ENCODE measurements around the gene KRTAP19-8. TPM values are rescaled to one million over a fixed set of nuclear protein-coding genes. Genes with fewer than 3 reads are reported as not detected.

The KRTAP19-8 gene
- polyA plus RNA-seq, 2 of the 4 experiments (the other 2 are of a cell fraction) = not detected

DNA sequence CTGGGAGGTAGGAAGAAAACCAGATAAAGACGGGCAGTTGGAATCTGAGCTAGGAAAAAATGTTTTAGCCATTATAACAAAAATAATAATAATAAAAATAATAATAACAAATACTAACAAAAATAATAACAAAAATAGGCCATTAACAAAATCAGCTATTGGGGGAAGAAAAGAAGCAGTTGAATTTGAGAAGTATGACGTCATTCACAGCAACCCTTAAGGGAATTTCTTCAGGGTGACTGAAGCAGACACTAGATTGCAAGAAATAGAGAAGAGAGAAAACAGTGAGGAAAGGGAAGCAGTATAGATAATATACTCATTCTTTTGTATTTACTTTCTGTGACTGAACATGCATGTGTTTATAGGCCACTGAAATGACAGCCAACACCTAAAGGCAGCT, 20.0 kb downstream of the KRTAP19-8 start:
- H3K4me2 ChIP-seq = no peak overlapping the region
- TF ChIP-seq FOXS1 (CRISPR knock-in tag; IDR thresholded peaks at IDR 0.05) = no peak
- no peak for TF ChIP-seq HOXB5 (CRISPR knock-in tag; IDR thresholded peaks at IDR 0.05)
- WGBS (ENCODE audit: missing lambda C conversion rate) = 2% methylated on average over 2 of the region's 2 CpGs
- no peak overlapping the region for H3K4me3 ChIP-seq
- H3K27ac ChIP-seq = no peak overlapping the region
- DNase-seq (ENCODE audit: low read depth in 1 of 2, low spot score in 1 of 2) = no peak
- no peaks in the 10 kb centered on the region for H3K4me1 ChIP-seq
- POLR2A ChIA-PET = no interaction called here
- CTCF ChIA-PET = no interaction called here
- no peak for FAIRE-seq
- ATAC-seq = no peak
- H3K9me3 ChIP-seq = no peaks in the 10 kb centered on the region

DNA sequence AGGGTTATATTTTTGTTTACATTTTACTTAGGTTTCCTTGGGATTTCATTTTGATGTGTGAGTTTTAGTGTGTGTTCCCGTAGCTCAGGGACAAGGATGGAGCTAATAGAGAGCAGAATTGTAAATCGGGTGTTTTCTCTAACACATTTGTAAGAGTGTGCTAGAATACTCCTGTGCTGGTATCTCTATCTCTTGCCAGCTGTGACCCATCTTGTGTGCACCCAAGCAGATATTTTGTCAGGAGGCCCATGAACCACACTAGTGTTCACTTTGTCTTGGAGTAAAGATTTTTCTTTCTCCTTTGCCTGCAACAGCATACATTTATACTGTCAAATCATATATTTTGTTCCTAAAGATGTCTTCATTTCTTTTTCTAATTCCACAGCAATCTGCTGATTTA, 23.4 kb downstream of the KRTAP19-8 start:
- Histone ChIP-seq H3K27ac (no peak overlapping the region), H3K4me1 (no peaks in the 10 kb centered on the region), H3K9me3 (no peaks in the 10 kb centered on the region), H3K4me2 (no peak overlapping the region), H3K4me3 (no peak overlapping the region)
- WGBS (ENCODE audit: missing lambda C conversion rate) = 0% methylated on average over 2 of the region's 2 CpGs
- FAIRE-seq (no peak), ATAC-seq (no peak), DNase-seq (ENCODE audit: low read depth in 1 of 2, low spot score in 1 of 2) (no peak)
- CTCF ChIA-PET = interaction anchor here (0.6 kb wide), 1 partner anchor 29 kb away, joined by 3 read pairs; no protein-coding TSS in a partner anchor
- TF ChIP-seq RAD21 (conservative IDR thresholded peaks at IDR 0.05 in 1 of 2, IDR thresholded peaks at IDR 0.05 in 1 of 2) (no peak), FOSB (CRISPR knock-in tag; IDR thresholded peaks at IDR 0.05) (no peak), NFE2L2 (conservative IDR thresholded peaks at IDR 0.05; ENCODE audit: low read length) (no peak), KDM1A (IDR thresholded peaks at IDR 0.05; ENCODE audit: low read depth) (no peak), RARB (CRISPR knock-in tag; IDR thresholded peaks at IDR 0.05) (no peak), PHF8 (IDR thresholded peaks at IDR 0.05; ENCODE audit: borderline replicate concordance, low read depth) (no peak), RFX5 (IDR thresholded peaks at IDR 0.05) (no peak)
- TF ChIP-seq, protein P1, sequence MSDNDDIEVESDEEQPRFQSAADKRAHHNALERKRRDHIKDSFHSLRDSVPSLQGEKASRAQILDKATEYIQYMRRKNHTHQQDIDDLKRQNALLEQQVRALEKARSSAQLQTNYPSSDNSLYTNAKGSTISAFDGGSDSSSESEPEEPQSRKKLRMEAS (IDR thresholded peaks at IDR 0.05) = no peak
- POLR2A ChIA-PET = no interaction called here

DNA sequence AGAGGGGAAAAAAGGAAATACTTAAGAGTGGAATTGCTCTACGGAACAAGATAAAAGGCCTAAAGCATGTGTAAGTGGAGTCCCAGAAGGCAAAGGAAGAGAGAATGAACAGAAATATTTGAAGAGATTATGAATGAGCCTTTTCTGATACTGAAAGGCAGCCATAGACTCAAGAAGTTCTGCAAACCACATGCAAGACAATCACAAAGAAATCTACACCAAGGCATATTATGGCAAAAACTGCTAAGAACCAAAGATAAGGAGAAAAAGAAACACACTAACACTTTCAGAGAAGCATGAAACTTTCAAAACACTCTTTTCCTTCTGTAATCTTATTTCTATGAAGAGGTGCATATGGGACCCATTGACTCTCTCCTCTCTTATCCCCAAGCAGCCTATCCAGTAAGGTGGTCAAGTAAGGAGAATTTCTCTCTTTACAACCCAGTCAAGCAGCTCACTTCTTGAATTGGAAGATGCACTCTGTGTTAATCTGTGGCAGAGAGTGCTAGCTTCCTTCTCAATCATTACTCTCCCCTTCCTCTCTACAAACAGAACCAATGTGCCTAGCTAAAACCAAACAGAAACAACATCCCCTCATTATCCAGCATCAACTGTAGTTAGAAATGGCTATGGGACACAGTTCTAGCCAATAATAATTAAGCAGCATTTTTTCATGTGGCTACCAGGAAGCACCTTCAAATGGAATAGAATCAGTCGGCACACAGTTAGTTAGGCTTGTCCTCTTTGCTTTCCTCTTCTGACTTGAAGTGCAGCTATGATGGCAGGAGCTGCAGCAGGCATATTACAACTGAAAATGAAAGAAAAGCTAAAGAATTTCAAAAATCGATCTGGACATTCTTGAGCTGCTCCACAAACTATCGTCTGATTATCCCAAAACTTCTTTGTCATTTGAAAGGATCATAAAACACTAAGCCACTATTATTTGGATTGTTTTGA, 25.9 kb downstream of the KRTAP19-8 start:
- WGBS (ENCODE audit: missing lambda C conversion rate) = 12% methylated on average over 4 of the region's 4 CpGs
- ChIA-PET POLR2A (no interaction called here), CTCF (no interaction called here)
- H3K4me2 ChIP-seq = no peak overlapping the region
- no peaks in the 10 kb centered on the region for H3K9me3 ChIP-seq
- H3K4me3 ChIP-seq = no peak overlapping the region
- ATAC-seq = no peak
- no peak for FAIRE-seq
- no peaks in the 10 kb centered on the region for H3K4me1 ChIP-seq
- no peak for TF ChIP-seq HOXB5 (CRISPR knock-in tag; IDR thresholded peaks at IDR 0.05)
- TF ChIP-seq KDM1A (IDR thresholded peaks at IDR 0.05; ENCODE audit: low read depth) = no peak
- no peak for TF ChIP-seq SMC3 (IDR thresholded peaks at IDR 0.05)
- no peak for TF ChIP-seq CEBPB (IDR thresholded peaks at IDR 0.05)
- TF ChIP-seq POLR2A (IDR thresholded peaks at IDR 0.05; ENCODE audit: low read length) = no peak
- no peak for TF ChIP-seq EHMT2 (IDR thresholded peaks at IDR 0.05; ENCODE audit: low read depth)
- TF ChIP-seq, protein P2, sequence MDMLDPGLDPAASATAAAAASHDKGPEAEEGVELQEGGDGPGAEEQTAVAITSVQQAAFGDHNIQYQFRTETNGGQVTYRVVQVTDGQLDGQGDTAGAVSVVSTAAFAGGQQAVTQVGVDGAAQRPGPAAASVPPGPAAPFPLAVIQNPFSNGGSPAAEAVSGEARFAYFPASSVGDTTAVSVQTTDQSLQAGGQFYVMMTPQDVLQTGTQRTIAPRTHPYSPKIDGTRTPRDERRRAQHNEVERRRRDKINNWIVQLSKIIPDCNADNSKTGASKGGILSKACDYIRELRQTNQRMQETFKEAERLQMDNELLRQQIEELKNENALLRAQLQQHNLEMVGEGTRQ (IDR thresholded peaks at IDR 0.05) = no peak
- TF ChIP-seq, protein P3, sequence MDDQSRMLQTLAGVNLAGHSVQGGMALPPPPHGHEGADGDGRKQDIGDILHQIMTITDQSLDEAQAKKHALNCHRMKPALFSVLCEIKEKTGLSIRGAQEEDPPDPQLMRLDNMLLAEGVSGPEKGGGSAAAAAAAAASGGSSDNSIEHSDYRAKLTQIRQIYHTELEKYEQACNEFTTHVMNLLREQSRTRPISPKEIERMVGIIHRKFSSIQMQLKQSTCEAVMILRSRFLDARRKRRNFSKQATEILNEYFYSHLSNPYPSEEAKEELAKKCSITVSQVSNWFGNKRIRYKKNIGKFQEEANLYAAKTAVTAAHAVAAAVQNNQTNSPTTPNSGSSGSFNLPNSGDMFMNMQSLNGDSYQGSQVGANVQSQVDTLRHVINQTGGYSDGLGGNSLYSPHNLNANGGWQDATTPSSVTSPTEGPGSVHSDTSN (IDR thresholded peaks at IDR 0.05) = no peak
- TF ChIP-seq ZC3H11A (IDR thresholded peaks at IDR 0.05) = no peak
- no peak for TF ChIP-seq FOSL2 (IDR thresholded peaks at IDR 0.05)
- no peak for TF ChIP-seq FOSL2 (CRISPR knock-in tag; IDR thresholded peaks at IDR 0.05)
- no peak for TF ChIP-seq HOXA7 (CRISPR knock-in tag; IDR thresholded peaks at IDR 0.05)
- no peak for TF ChIP-seq POLR2AphosphoS2 (conservative IDR thresholded peaks at IDR 0.05; ENCODE audit: low read length)
- TF ChIP-seq ZSCAN20 (CRISPR knock-in tag; IDR thresholded peaks at IDR 0.05) = no peak
- TF ChIP-seq MYC (IDR thresholded peaks at IDR 0.05; ENCODE audit: borderline replicate concordance, low read length) = no peak
- TF ChIP-seq, protein P1 (IDR thresholded peaks at IDR 0.05) = no peak
- no peak for TF ChIP-seq SREBF2 (IDR thresholded peaks at IDR 0.05)
- no peak overlapping the region for H3K27ac ChIP-seq
- DNase-seq (ENCODE audit: low read depth in 1 of 2, low spot score in 1 of 2) = no peak
